GM21515 (cell line): Measurements from ENCODE around the gene TBPL2.
A peak's percentile ranks its signal among the peaks of the same experiment; 100 is the strongest.
"Not testable (repeated sequence)": the region's sequence is repeated elsewhere in the genome, so short reads cannot be mapped to it uniquely, and the experiment has no call there.

Source experiments
- ATAC-seq: cut with Tn5 transposase; IDR thresholded peaks from one replicate; pipeline ENCODE4 v1.9.1; 2021; ENCODE audit not compliant: unreplicated experiment

TBPL2 gene

GRCh38 chr14:55440385-55440784 lies at the start of gene TBPL2:
Gene TBPL2 (minus strand): TSS chr14:55440616. CDS start chr14:55440449, 167 bp downstream.
- no peak for ATAC-seq

GRCh38 chr14:55488204-55488603 lies 47.8 kb upstream of the TBPL2 start:
- no peak for ATAC-seq

- ATAC-seq = no peak
Measured at GRCh38 chr14:55482936-55483605, 42.7 kb upstream of the TBPL2 start.

GRCh38 chr14:55481769-55482168 lies 41.4 kb upstream of the TBPL2 start:
- no peak for ATAC-seq

GRCh38 chr14:55477680-55478079 lies 37.3 kb upstream of the TBPL2 start:
- ATAC-seq = no peak

GRCh38 chr14:55476448-55476847 lies 36.0 kb upstream of the TBPL2 start:
- ATAC-seq = not testable (repeated sequence)

GRCh38 chr14:55473786-55474185 lies 33.4 kb upstream of the TBPL2 start:
- no peak for ATAC-seq

GRCh38 chr14:55470025-55470424 lies 29.6 kb upstream of the TBPL2 start:
- no peak for ATAC-seq

- no peak for ATAC-seq
Measured at GRCh38 chr14:55467307-55467706, 26.9 kb upstream of the TBPL2 start.

GRCh38 chr14:55458800-55459515 lies 18.5 kb upstream of the TBPL2 start:
- ATAC-seq = peak; percentile 78

- ATAC-seq = no peak
Measured at GRCh38 chr14:55457496-55457895, 17.1 kb upstream of the TBPL2 start.

- ATAC-seq = not testable (repeated sequence)
Measured at GRCh38 chr14:55456411-55456810, 16.0 kb upstream of the TBPL2 start.

- ATAC-seq = no peak
Measured at GRCh38 chr14:55454264-55455002, 14.0 kb upstream of the TBPL2 start.

GRCh38 chr14:55451950-55452349 lies 11.5 kb upstream of the TBPL2 start:
- ATAC-seq = no peak

- no peak for ATAC-seq
Measured at GRCh38 chr14:55451398-55451797, 11.0 kb upstream of the TBPL2 start.

GRCh38 chr14:55450987-55451386 lies 10.6 kb upstream of the TBPL2 start:
- no peak for ATAC-seq

- ATAC-seq = no peak
Measured at GRCh38 chr14:55450539-55450938, 10.1 kb upstream of the TBPL2 start.

- no peak for ATAC-seq
Measured at GRCh38 chr14:55450124-55450523, 9.7 kb upstream of the TBPL2 start.

GRCh38 chr14:55449116-55449515 lies 8.7 kb upstream of the TBPL2 start:
- no peak for ATAC-seq

GRCh38 chr14:55448141-55448614 lies 7.8 kb upstream of the TBPL2 start:
- ATAC-seq = no peak

- ATAC-seq = no peak
Measured at GRCh38 chr14:55446833-55447232, 6.4 kb upstream of the TBPL2 start.
